HepG2 (cell line): ENCODE measurements around the gene CD248. TPM values are rescaled to one million over a fixed set of nuclear protein-coding genes. Genes with fewer than 3 reads are reported as not detected.
"Not testable (repeated sequence)": the region's sequence is repeated elsewhere in the genome, so short reads cannot be mapped to it uniquely, and the experiment has no call there.

ENCODE experiments used
- ATAC-seq: fragments of 200-7000 bp; cut with Tn5 transposase; 3 replicates; pipeline ENCODE4 v1.9.1; 2020; ENCODE audit warnings: mild to moderate bottlenecking, moderate library complexity
- BruUV-seq: library from RNA; stranded (reverse); fragments of 400-500 nt; replicated peaks from 2 replicates; lab custom pipeline; 2021; lab: Mats Ljungman, UMichigan
- CTCF ChIA-PET: fragments of 300-600 bp; formaldehyde crosslinking; extraction: SDS; loops from one replicate; lab custom pipeline; 2021; ENCODE audit warnings: low total read pairs, inconsistent platforms, low intra/inter-chr PET ratio; lab: Yijun Ruan, JAX
- POLR2A ChIA-PET: fragments of 350-600 bp; sonication (Branson Sonifier 250); formaldehyde crosslinking; loops from one replicate; lab custom pipeline; 2020; ENCODE audit warnings: antibody characterized with exemption, inconsistent platforms; lab: Yijun Ruan, JAX
- DNase-seq: peaks from one replicate; pipeline ENCODE4 v3.0.0-alpha.2; 2015; ENCODE audit warnings: low spot score
- FAIRE-seq: peaks from 3 replicates; lab custom pipeline; 2011; peaks lifted over from hg19 to GRCh38; lab: Jason Lieb, UNC
- H2AFZ ChIP-seq: one replicate; pipeline ENCODE4 v1.6.1; 2011; ENCODE audit warnings: low read length, inconsistent platforms
- H3K27ac ChIP-seq: fragments of 300-600 bp; 3 replicates; pipeline ENCODE4 v1.8.0; 2011; ENCODE audit warnings: mixed run types, mild to moderate bottlenecking, mixed read lengths, low read length, inconsistent platforms; ENCODE audit not compliant: insufficient read depth; ENCODE audit errors: extremely low read length
- H3K27me3 ChIP-seq, 2 experiments: fragments of 200-600 bp in 1 of 2; 2 replicates in 1 of 2; 3 replicates in 1 of 2; pipeline versions ENCODE4 v1.6.0 to v1.8.0; 2011; ENCODE audit warnings: low read length in 2 of 2, mild to moderate bottlenecking in 2 of 2, moderate library complexity in 2 of 2, inconsistent platforms in 1 of 2; ENCODE audit not compliant: insufficient read depth in 2 of 2, control insufficient read depth in 1 of 2
- H3K36me3 ChIP-seq, 2 experiments: fragments of 200-600 bp in 1 of 2; replicated peaks in 1 of 2; 2 replicates in 1 of 2; 3 replicates in 1 of 2; pipeline versions ENCODE4 v1.5.1 to v1.8.0; 2011; ENCODE audit warnings: low read length in 2 of 2, inconsistent platforms in 1 of 2; ENCODE audit not compliant: insufficient read depth in 2 of 2, control insufficient read depth in 1 of 2
- H3K4me1 ChIP-seq: 2 replicates; pipeline ENCODE4 v1.5.1; 2012; ENCODE audit warnings: low read length, inconsistent platforms; ENCODE audit not compliant: insufficient read depth
- H3K4me2 ChIP-seq: 2 replicates; pipeline ENCODE4 v1.6.0; 2011; ENCODE audit warnings: low read depth, low read length, inconsistent platforms
- H3K4me3 ChIP-seq, 3 experiments: fragments of 200-600 bp in 1 of 3; sonication (generic), shearing (Covaris generic) in 1 of 3; replicated peaks in 1 of 3; 2 replicates each; pipeline ENCODE4 v1.5.1; 2011 to 2016; ENCODE audit warnings: low read length in 3 of 3, inconsistent platforms in 2 of 3, low read depth in 2 of 3, mild to moderate bottlenecking in 2 of 3, control low read depth in 1 of 3, mixed read lengths in 1 of 3; ENCODE audit not compliant: insufficient read depth in 1 of 3
- H3K79me2 ChIP-seq: one replicate; pipeline ENCODE4 v1.6.1; 2011; ENCODE audit warnings: low read length, inconsistent platforms; ENCODE audit not compliant: insufficient read depth
- H3K9ac ChIP-seq: 2 replicates; pipeline ENCODE4 v1.6.0; 2011; ENCODE audit warnings: mild to moderate bottlenecking, low read depth, low read length, inconsistent platforms; ENCODE audit not compliant: insufficient read depth
- H3K9me3 ChIP-seq: 2 replicates; pipeline ENCODE4 v1.5.1; 2012; ENCODE audit warnings: mild to moderate bottlenecking, low read length
- H4K20me1 ChIP-seq: 2 replicates; pipeline ENCODE4 v1.6.0; 2011; ENCODE audit warnings: inconsistent platforms, mild to moderate bottlenecking, low read length, moderate library complexity; ENCODE audit not compliant: insufficient read depth
- HNF4G ChIP-seq, 2 experiments: sonication (generic) in 1 of 2; formaldehyde crosslinking in 1 of 2; IDR thresholded peaks; 2 replicates each; pipeline versions ENCODE4 v1.4.0 to v1.6.1; 2011 to 2020; ENCODE audit warnings: borderline replicate concordance in 2 of 2, low read depth in 2 of 2, mild to moderate bottlenecking in 2 of 2, low read length in 1 of 2, missing genetic modification reagents in 1 of 2, moderate library complexity in 1 of 2
- ZKSCAN1 ChIP-seq: fragments of 150-350 bp; IDR thresholded peaks from 2 replicates; pipeline ENCODE4 v1.6.1; 2014; ENCODE audit warnings: low read length
- ZNF749 ChIP-seq: sonication (generic); formaldehyde crosslinking; IDR thresholded peaks from 2 replicates; pipeline ENCODE4 v1.8.0; 2022; ENCODE audit warnings: mild to moderate bottlenecking, missing genetic modification reagents, moderate library complexity, borderline replicate concordance
- WGBS: methylation state at CpG from one replicate; pipeline ENCODE4 v1.1.6; 2017; ENCODE audit warnings: low lambda C conversion rate; 5-methylcytosine and 5-hydroxymethylcytosine counted together
- in situ Hi-C: cut with HindIII; loops from 2 replicates; pipeline ENCODE4 v1.10.0; 2017; ENCODE audit warnings: low pct_unique_long_range_greater_than_20kb; ENCODE audit not compliant: extremely low pct_ligation_motif_present
- intact Hi-C: fragments of 100-400 bp; cut with micrococcal nuclease; formaldehyde crosslinking; loops from one replicate; pipeline ENCODE4 v1.10.0; 2022; ENCODE audit not compliant: unreplicated experiment
- polyA plus RNA-seq, 8 experiments: library from polyadenylated mRNA; depleted of rRNA in 3 of 8; stranded (reverse) in 7 of 8; unstranded in 1 of 8; fragments of >200 nt; fragmentation: Illumina TruSeq in 4 of 8; extraction: Trizol in 4 of 8; gene quantifications; 2 replicates each; pipeline versions ENCODE4 v1.2.1 to v1.2.3, GENCODE V29; 2011 to 2016; ENCODE audit warnings: low read depth in 4 of 8, missing spikeins in 1 of 8, mixed read lengths in 1 of 8; ENCODE audit not compliant: insufficient read depth in 1 of 8
- total RNA-seq, 5 experiments: library from RNA; depleted of rRNA; stranded (reverse); fragments of >200 nt; fragmentation: Illumina TruSeq; extraction: Trizol; gene quantifications; 2 replicates each; pipeline ENCODE4 v1.2.3, GENCODE V29; 2016; ENCODE audit warnings: low read depth in 1 of 5

CD248 gene
- total and polyA plus RNA-seq, 2 of the 13 experiments (the other 11 are each of a cell fraction or from before 2014, with no cell fraction given), result 0.25 to 0.35 TPM

DNA sequence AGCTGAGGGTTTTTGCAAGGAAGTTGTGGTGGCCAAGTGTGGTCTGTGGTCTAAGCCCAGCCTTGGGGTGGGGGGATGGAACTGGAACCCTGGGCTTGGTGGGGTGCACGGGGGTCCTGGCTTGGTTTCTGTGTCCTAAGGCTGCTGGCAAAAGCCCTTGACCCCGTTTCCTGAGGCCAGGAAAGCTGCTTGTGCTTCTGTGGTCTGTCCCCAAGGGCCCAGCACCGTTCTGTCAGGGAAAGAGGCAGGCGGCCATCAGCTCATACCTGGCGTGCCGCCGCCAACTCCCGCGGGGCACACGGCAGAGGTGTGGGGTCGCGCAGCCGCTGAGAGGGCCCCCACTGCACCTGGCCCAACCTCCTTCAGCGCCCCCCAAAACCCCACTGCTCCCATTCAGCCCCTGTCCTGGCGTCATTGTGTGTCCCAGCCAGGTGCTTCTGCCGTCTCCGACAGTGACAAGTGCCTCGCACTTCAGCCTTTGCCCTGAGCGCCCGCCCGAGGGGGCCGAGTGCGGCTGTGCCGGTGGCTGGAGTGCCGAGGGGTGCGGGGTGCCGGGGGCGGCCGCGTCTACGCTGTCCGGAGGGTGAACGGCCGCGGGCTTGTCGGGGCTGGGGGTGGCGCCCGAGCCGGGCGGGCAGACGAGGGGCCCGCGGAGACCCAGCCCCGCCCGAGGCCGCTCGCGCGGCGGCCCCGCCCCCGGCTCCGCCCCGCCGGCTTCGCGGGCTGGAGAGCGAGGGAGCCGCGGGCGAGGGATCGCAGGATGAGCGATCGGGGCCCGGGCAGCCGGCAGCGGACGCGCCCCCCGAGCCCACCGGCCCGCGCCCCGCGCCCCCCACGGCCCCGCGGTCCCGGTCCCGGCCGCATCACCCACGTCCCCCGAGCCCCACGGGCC is 39.1 kb downstream of the CD248 start, which contains the start of gene CNIH2 (continued):
- TF ChIP-seq ZNF749 (CRISPR knock-in tag) (no peak), HNF4G (IDR thresholded peaks at IDR 0.05; ENCODE audit: borderline replicate concordance, low read depth, low read length) (peak; percentile 54; the same call in 1 of the 2 replicates), HNF4G (CRISPR knock-in tag; IDR thresholded peaks at IDR 0.05; ENCODE audit: borderline replicate concordance, low read depth) (no peak; the same call in 1 of the 2 replicates), ZKSCAN1 (no peak)

DNA sequence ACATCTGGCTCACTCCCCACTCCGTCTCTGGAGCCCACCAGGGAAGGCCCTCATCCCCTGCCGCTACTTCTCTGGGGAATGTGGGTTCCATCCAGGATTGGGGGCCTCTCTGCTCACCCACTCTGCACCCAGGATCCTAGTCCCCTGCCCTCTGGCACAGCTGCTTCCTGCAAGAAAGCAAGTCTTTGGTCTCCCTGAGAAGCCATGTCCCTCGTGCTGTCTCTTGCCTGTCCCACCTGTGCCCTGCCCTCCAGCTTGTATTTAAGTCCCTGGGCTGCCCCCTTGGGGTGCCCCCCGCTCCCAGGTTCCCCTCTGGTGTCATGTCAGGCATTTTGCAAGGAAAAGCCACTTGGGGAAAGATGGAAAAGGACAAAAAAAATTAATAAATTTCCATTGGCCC is 39.8 kb downstream of the CD248 start:
- H3K9ac ChIP-seq, FAIRE-seq, H3K4me3 ChIP-seq: not testable (repeated sequence)

GRCh38 chr11:66276619-66277018 is 40.2 kb downstream of the CD248 start:
- POLR2A ChIA-PET, result interaction anchor here (0.9 to 1.1 kb wide), 2 partner anchors 8 to 12 kb away, joined by 5 read pairs; partner anchors contain the start of genes RAB1B and YIF1A
- DNase-seq, H3K4me3 ChIP-seq, in situ Hi-C loops, H3K4me2 ChIP-seq, CTCF ChIA-PET, H4K20me1 ChIP-seq, H3K27ac ChIP-seq, BruUV-seq, H2AFZ ChIP-seq, H3K9me3 ChIP-seq, FAIRE-seq, H3K9ac ChIP-seq, H3K27me3 ChIP-seq, intact Hi-C loops, ATAC-seq, H3K79me2 ChIP-seq: not testable (repeated sequence)
- Histone ChIP-seq H3K4me1 (peaks cover 33% of the 10 kb centered on the region), H3K36me3 (peaks cover 22 to 35% of the 10 kb centered on the region in 2 experiments)
- 92% methylated on average over 9 of the region's 13 CpGs for WGBS

More for the DNA sequence above, 39.8 kb downstream of the CD248 start:
- ATAC-seq, H3K27me3 ChIP-seq, H4K20me1 ChIP-seq, intact Hi-C loops, CTCF ChIA-PET, DNase-seq, in situ Hi-C loops, H3K27ac ChIP-seq, H3K9me3 ChIP-seq, H3K4me2 ChIP-seq, H2AFZ ChIP-seq, H3K79me2 ChIP-seq, BruUV-seq: not testable (repeated sequence)
- Histone ChIP-seq H3K4me1 (peaks cover 33% of the 10 kb centered on the region), H3K36me3 (peaks cover 18 to 31% of the 10 kb centered on the region in 2 experiments)
- WGBS, result 91% methylated on average over 4 of the region's 4 CpGs
- POLR2A ChIA-PET, result interaction anchor here (0.9 to 1.1 kb wide), 2 partner anchors 8 to 12 kb away, joined by 5 read pairs; partner anchors contain the start of genes RAB1B and YIF1A
